Measurements from ENCODE around the gene LFNG. TPM values are rescaled to one million over a fixed set of nuclear protein-coding genes. Genes with fewer than 3 reads are reported as not detected.

Gene LFNG
- total RNA-seq, 1 donor from 2014 or later, result 19.0 TPM

GRCh38 chr7:2473496-2474180 lies 45.9 kb upstream of the LFNG start:
- Mint-ChIP-seq H3K27ac (no peak overlapping the region), H3K9me3 (no peaks in the 10 kb centered on the region), H3K36me3 (no peaks in the 10 kb centered on the region), H3K4me1 (no peaks in the 10 kb centered on the region), H3K27me3 (ENCODE audit: low read depth) (peaks cover 2% of the 10 kb centered on the region), H3K4me3 (no peak overlapping the region)
- no peak for DNase-seq (ENCODE audit: low spot score in 2 of 2, unreplicated experiment in 2 of 2)
- TF ChIP-seq, protein P1, sequence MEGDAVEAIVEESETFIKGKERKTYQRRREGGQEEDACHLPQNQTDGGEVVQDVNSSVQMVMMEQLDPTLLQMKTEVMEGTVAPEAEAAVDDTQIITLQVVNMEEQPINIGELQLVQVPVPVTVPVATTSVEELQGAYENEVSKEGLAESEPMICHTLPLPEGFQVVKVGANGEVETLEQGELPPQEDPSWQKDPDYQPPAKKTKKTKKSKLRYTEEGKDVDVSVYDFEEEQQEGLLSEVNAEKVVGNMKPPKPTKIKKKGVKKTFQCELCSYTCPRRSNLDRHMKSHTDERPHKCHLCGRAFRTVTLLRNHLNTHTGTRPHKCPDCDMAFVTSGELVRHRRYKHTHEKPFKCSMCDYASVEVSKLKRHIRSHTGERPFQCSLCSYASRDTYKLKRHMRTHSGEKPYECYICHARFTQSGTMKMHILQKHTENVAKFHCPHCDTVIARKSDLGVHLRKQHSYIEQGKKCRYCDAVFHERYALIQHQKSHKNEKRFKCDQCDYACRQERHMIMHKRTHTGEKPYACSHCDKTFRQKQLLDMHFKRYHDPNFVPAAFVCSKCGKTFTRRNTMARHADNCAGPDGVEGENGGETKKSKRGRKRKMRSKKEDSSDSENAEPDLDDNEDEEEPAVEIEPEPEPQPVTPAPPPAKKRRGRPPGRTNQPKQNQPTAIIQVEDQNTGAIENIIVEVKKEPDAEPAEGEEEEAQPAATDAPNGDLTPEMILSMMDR (IDR thresholded peaks at IDR 0.05; ENCODE audit: unreplicated experiment), result no peak

GRCh38 chr7:2474224-2474623 lies 45.4 kb upstream of the LFNG start:
- Mint-ChIP-seq H3K27me3 (ENCODE audit: low read depth) (no peaks in the 10 kb centered on the region), H3K4me1 (no peaks in the 10 kb centered on the region), H3K36me3 (no peaks in the 10 kb centered on the region), H3K9me3 (no peaks in the 10 kb centered on the region), H3K4me3 (no peak overlapping the region), H3K27ac (no peak overlapping the region)
- DNase-seq (ENCODE audit: low spot score in 2 of 2, unreplicated experiment in 2 of 2), result no peak
- TF ChIP-seq, protein P1 (IDR thresholded peaks at IDR 0.05; ENCODE audit: unreplicated experiment), result no peak

DNA sequence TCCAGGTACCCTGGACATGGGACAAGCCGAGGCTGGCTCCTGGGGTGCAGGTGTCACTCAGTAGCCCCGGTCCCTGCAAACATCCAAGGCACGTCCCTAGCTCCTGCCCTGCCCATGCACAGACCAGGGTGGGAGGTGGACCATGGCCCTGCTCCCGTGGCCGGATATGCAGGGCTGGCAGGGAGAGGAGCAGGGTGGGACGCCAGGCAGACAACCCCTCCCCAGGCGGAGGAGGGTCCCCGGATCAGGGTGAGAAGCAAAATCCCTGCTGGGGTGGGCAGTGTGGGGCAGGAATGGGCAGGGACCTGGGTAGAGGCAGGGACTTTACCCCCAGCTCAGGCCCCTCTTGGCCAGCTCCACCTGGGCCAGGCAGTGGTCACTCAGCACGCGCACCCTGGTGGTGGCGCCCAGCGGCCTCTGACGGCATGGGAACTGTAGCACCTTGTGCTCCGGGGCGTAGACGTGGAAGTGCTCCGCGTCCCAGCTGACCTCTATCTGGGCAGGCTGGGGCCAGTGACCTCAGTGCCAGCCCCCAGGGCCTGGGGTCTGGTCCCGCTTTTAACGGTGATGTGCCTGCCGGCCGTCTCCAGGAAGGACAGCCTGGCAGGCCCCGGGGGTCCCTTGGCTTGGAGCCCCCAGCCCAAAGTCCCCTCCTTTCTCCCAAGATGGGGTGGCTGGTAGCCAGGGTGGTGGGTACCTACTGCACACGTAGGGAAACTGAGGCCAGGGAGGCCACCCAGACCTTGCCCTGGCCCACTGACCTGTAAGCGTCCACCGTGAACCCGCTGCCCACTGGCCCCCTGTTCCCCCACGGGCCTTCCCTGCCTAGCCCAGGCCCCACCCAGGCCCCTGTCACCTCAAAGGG lies 44.5 kb upstream of the LFNG start:
- no peak for DNase-seq (ENCODE audit: low spot score in 2 of 2, unreplicated experiment in 2 of 2)
- no peak overlapping the region for H3K4me3 Mint-ChIP-seq
- no peaks in the 10 kb centered on the region for H3K36me3 Mint-ChIP-seq
- no peaks in the 10 kb centered on the region for H3K27me3 Mint-ChIP-seq (ENCODE audit: low read depth)
- no peaks in the 10 kb centered on the region for H3K9me3 Mint-ChIP-seq
- no peak overlapping the region for H3K27ac Mint-ChIP-seq
- no peaks in the 10 kb centered on the region for H3K4me1 Mint-ChIP-seq
- TF ChIP-seq, protein P1 (IDR thresholded peaks at IDR 0.05; ENCODE audit: unreplicated experiment), result no peak

- no peak overlapping the region for H3K4me3 Mint-ChIP-seq
- no peaks in the 10 kb centered on the region for H3K27me3 Mint-ChIP-seq (ENCODE audit: low read depth)
- TF ChIP-seq, protein P1 (IDR thresholded peaks at IDR 0.05; ENCODE audit: unreplicated experiment), result no peak
- H3K9me3 Mint-ChIP-seq, result no peaks in the 10 kb centered on the region
- no peak for DNase-seq (ENCODE audit: low spot score in 2 of 2, unreplicated experiment in 2 of 2)
- H3K4me1 Mint-ChIP-seq, result no peaks in the 10 kb centered on the region
- no peak overlapping the region for H3K27ac Mint-ChIP-seq
- H3K36me3 Mint-ChIP-seq, result no peaks in the 10 kb centered on the region
These were observed 43.9 kb upstream of the LFNG start for GRCh38 chr7:2475678-2476015.

GRCh38 chr7:2476298-2476697 lies 43.3 kb upstream of the LFNG start, which contains the start of gene GRIFIN:
Gene GRIFIN, minus strand, starts transcription at chr7:2476398. Its CDS starts 15 bp downstream, at chr7:2476383.
- H3K36me3 Mint-ChIP-seq, result no peaks in the 10 kb centered on the region
- H3K4me3 Mint-ChIP-seq, result no peak within 1 kb of the TSS
- no peaks in the 10 kb centered on the region for H3K4me1 Mint-ChIP-seq
- no peaks in the 10 kb centered on the region for H3K27me3 Mint-ChIP-seq (ENCODE audit: low read depth)
- TF ChIP-seq, protein P1 (IDR thresholded peaks at IDR 0.05; ENCODE audit: unreplicated experiment), result no peak
- no peak within 1 kb of the TSS for H3K27ac Mint-ChIP-seq
- no peaks in the 10 kb centered on the region for H3K9me3 Mint-ChIP-seq
- no peak for DNase-seq (ENCODE audit: low spot score in 2 of 2, unreplicated experiment in 2 of 2)

Data from mesothelial cell of epicardium (in vitro differentiated cells).